HEK293 (cell line): ENCODE results near the gene TANC1.

ENCODE experiments used
- CTCF ChIA-PET: fragments of 350-600 bp; formaldehyde crosslinking; extraction: SDS; loops from one replicate; lab custom pipeline; 2021; ENCODE audit warnings: antibody characterized with exemption; lab: Yijun Ruan, JAX
- POLR2A ChIA-PET: fragments of 300-600 bp; formaldehyde crosslinking; extraction: SDS; loops from one replicate; lab custom pipeline; 2020; ENCODE audit warnings: antibody characterized with exemption, inconsistent platforms; lab: Yijun Ruan, JAX
- H3K27ac ChIP-seq: fragments of 200-500 bp; sonication (Bioruptor generic); 2 replicates; pipeline ENCODE4 v1.5.1; 2014; ENCODE audit warnings: low read depth, low read length, control low read depth, inconsistent platforms; ENCODE audit errors: extremely low read depth
- H3K36me3 ChIP-seq, 2 experiments: fragments of 200-500 bp in 1 of 2; sonication (Bioruptor generic) in 1 of 2; 1 replicate in 1 of 2; 2 replicates in 1 of 2; pipeline ENCODE4 v1.5.1; 2014 to 2017; ENCODE audit warnings: inconsistent platforms in 2 of 2, low read length in 2 of 2; ENCODE audit not compliant: control insufficient read depth in 2 of 2, insufficient read depth in 1 of 2
- H3K4me1 ChIP-seq: fragments of 200-500 bp; sonication (Bioruptor generic); 2 replicates; pipeline ENCODE4 v1.5.1; 2014; ENCODE audit warnings: mild to moderate bottlenecking, low read length, inconsistent platforms; ENCODE audit not compliant: control insufficient read depth, insufficient read depth
- H3K4me3 ChIP-seq: 2 replicates; pipeline ENCODE4 v1.5.1; 2011; ENCODE audit warnings: low read depth, mild to moderate bottlenecking, control low read depth, low read length, moderate library complexity
- H3K9me3 ChIP-seq: fragments of 200-500 bp; sonication (Bioruptor generic); 2 replicates; pipeline ENCODE4 v1.5.1; 2014; ENCODE audit warnings: low read depth, low read length, inconsistent platforms; ENCODE audit not compliant: control insufficient read depth, insufficient read depth
- EGR2 ChIP-seq: fragments of 450-650 bp; formaldehyde crosslinking; IDR thresholded peaks from 2 replicates; pipeline ENCODE4 v1.5.1; 2016; ENCODE audit warnings: low read depth, missing biosample characterization, missing genetic modification characterization
- HOXD13 ChIP-seq: sonication (generic); formaldehyde crosslinking; IDR thresholded peaks from 2 replicates; pipeline ENCODE4 v1.8.0; 2022; ENCODE audit warnings: missing genetic modification reagents, borderline replicate concordance
- IKZF3 ChIP-seq: fragments of 450-650 bp; IDR thresholded peaks from 2 replicates; pipeline ENCODE4 v1.5.0; 2018; ENCODE audit warnings: missing biosample characterization, mild to moderate bottlenecking, missing genetic modification characterization, moderate library complexity
- OSR2 ChIP-seq: fragments of 450-650 bp; formaldehyde crosslinking; IDR thresholded peaks from 2 replicates; pipeline ENCODE4 v1.5.1; 2016; ENCODE audit warnings: missing biosample characterization, missing genetic modification characterization
- PRDM1 ChIP-seq: fragments of 450-650 bp; formaldehyde crosslinking; IDR thresholded peaks from 2 replicates; pipeline ENCODE4; 2016; ENCODE audit warnings: missing biosample characterization, missing genetic modification characterization
- ZBTB10 ChIP-seq: fragments of 450-650 bp; formaldehyde crosslinking; IDR thresholded peaks from 2 replicates; pipeline ENCODE4 v1.5.1; 2016; ENCODE audit warnings: missing biosample characterization, missing genetic modification characterization
- ZBTB17 ChIP-seq: fragments of 450-650 bp; formaldehyde crosslinking; IDR thresholded peaks from 2 replicates; pipeline ENCODE4 v1.5.1; 2016; ENCODE audit warnings: missing biosample characterization, missing genetic modification characterization
- ZBTB48 ChIP-seq: fragments of 450-650 bp; formaldehyde crosslinking; IDR thresholded peaks from 2 replicates; pipeline ENCODE4 v1.5.1; 2016; ENCODE audit warnings: missing biosample characterization, missing genetic modification characterization
- ZFP37 ChIP-seq: fragments of 450-650 bp; formaldehyde crosslinking; IDR thresholded peaks from 2 replicates; pipeline ENCODE4 v1.5.1; 2016; ENCODE audit warnings: missing biosample characterization, missing genetic modification characterization
- ZNF174 ChIP-seq: fragments of 450-650 bp; formaldehyde crosslinking; IDR thresholded peaks from 2 replicates; pipeline ENCODE4 v1.5.0; 2017; ENCODE audit warnings: missing biosample characterization, mild to moderate bottlenecking, missing genetic modification characterization
- ZNF211 ChIP-seq: fragments of 450-650 bp; formaldehyde crosslinking; IDR thresholded peaks from 2 replicates; pipeline ENCODE4 v1.5.1; 2016; ENCODE audit warnings: low read depth, missing biosample characterization, missing genetic modification characterization
- ZNF366 ChIP-seq: fragments of 450-650 bp; formaldehyde crosslinking; conservative IDR thresholded peaks from 2 replicates; pipeline ENCODE4 v1.5.1; 2016; ENCODE audit warnings: missing biosample characterization, missing genetic modification characterization
- ZNF548 ChIP-seq: fragments of 450-650 bp; formaldehyde crosslinking; IDR thresholded peaks from 2 replicates; pipeline ENCODE4 v1.5.1; 2016; ENCODE audit warnings: missing biosample characterization, missing genetic modification characterization
- ZNF600 ChIP-seq: fragments of 450-650 bp; formaldehyde crosslinking; IDR thresholded peaks from 2 replicates; pipeline ENCODE4 v1.5.1; 2016; ENCODE audit warnings: missing biosample characterization, missing genetic modification characterization
- ZNF660 ChIP-seq: fragments of 450-650 bp; IDR thresholded peaks from 2 replicates; pipeline ENCODE4 v1.5.1; 2018; ENCODE audit warnings: missing biosample characterization, mild to moderate bottlenecking, missing genetic modification characterization
- ZNF692 ChIP-seq: fragments of 450-650 bp; formaldehyde crosslinking; IDR thresholded peaks from 2 replicates; pipeline ENCODE4 v1.5.1; 2016; ENCODE audit warnings: missing biosample characterization, missing genetic modification characterization
- TF ChIP-seq, protein P1 (sequence below): fragments of 450-650 bp; formaldehyde crosslinking; IDR thresholded peaks from 2 replicates; pipeline ENCODE4 v1.5.1; 2017; ENCODE audit warnings: missing biosample characterization, mild to moderate bottlenecking, missing genetic modification characterization, moderate library complexity

Gene TANC1

DNA sequence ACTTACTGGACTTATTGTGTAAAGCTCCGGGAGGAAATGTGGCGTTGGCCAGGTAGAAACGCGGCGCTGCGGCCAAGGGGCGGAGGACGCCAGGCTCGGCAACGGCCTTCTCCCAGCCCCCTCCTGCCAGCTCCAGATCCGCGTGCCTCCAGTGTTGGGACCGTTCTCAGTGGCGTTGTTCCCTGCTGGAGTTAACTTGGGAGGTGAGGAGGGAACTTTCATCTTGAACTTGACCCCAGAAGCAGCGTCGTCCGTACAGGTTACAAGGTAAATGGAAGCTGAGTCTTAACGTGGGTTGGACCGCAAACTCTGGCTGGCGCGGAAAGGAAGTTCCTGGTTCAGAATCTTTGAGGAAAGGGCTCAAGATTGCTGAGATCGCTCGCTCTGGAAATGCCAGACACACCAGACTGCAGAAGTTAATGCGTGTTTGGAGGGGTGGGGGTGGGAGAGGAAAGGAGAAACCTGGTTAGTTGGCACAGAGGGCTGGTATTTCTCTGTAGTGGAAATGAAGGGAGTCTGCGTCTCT is 1.3 kb downstream of the TANC1 start:
- H3K36me3 ChIP-seq, result no peaks in the 10 kb centered on the region
- H3K27ac ChIP-seq, result peak overlapping the region; percentile 99
- no peaks in the 10 kb centered on the region for H3K9me3 ChIP-seq
- CTCF ChIA-PET, result interaction anchor here (0.6 to 1.8 kb wide), 5 partner anchors 16 to 149 kb away, joined by 3 to 5 read pairs (median 3); no protein-coding TSS in a partner anchor
- H3K4me3 ChIP-seq, result peak overlapping the region; percentile 94
- H3K4me1 ChIP-seq, result peaks cover 47% of the 10 kb centered on the region
- POLR2A ChIA-PET, result interaction anchor here (0.6 to 5.3 kb wide), 12 partner anchors 8 to 147 kb away, joined by 3 to 57 read pairs (median 6); no protein-coding TSS in a partner anchor
- TF ChIP-seq, protein P1, sequence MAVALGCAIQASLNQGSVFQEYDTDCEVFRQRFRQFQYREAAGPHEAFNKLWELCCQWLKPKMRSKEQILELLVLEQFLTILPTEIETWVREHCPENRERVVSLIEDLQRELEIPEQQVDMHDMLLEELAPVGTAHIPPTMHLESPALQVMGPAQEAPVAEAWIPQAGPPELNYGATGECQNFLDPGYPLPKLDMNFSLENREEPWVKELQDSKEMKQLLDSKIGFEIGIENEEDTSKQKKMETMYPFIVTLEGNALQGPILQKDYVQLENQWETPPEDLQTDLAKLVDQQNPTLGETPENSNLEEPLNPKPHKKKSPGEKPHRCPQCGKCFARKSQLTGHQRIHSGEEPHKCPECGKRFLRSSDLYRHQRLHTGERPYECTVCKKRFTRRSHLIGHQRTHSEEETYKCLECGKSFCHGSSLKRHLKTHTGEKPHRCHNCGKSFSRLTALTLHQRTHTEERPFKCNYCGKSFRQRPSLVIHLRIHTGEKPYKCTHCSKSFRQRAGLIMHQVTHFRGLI (tag by site-specific recombination), result no peak
- TF ChIP-seq ZBTB17, result peak; percentile 81; the same call in 1 of the 2 replicates
- TF ChIP-seq ZNF600, result peak; percentile 81; the same call in 1 of the 2 replicates
- TF ChIP-seq HOXD13 (CRISPR knock-in tag), result no peak
- TF ChIP-seq EGR2 (tag by site-specific recombination), result 0 out of 2 replicates have a peak, but pooled peaks have one; percentile 13
- 0 out of 2 replicates have a peak, but pooled peaks have one; percentile 51 for TF ChIP-seq PRDM1
- TF ChIP-seq ZBTB48 (tag by site-specific recombination), result 0 out of 2 replicates have a peak, but pooled peaks have one; percentile 13
- TF ChIP-seq ZNF660 (tag by site-specific recombination), result no peak
- TF ChIP-seq ZFP37 (tag by site-specific recombination), result peak; percentile 21; the same call in 1 of the 2 replicates
- peak; percentile 45 for TF ChIP-seq IKZF3
- no peak for TF ChIP-seq ZBTB10
- no peak for TF ChIP-seq ZNF211 (tag by site-specific recombination)
- TF ChIP-seq ZNF692 (tag by site-specific recombination), result 0 out of 2 replicates have a peak, but pooled peaks have one; percentile 16
- TF ChIP-seq, all 188 proteins: peak for 8

- CTCF ChIA-PET, result interaction anchor here (1.8 kb wide), 1 partner anchor 149 kb away, joined by 5 read pairs; no protein-coding TSS in a partner anchor
- Histone ChIP-seq H3K4me3 (peak overlapping the region; percentile 94), H3K4me1 (peaks cover 43% of the 10 kb centered on the region), H3K9me3 (no peaks in the 10 kb centered on the region), H3K27ac (peak overlapping the region; percentile 99), H3K36me3 (no peaks in the 10 kb centered on the region)
- POLR2A ChIA-PET, result interaction anchor here (0.9 to 5.3 kb wide), 7 partner anchors 8 to 68 kb away, joined by 3 to 57 read pairs (median 6); no protein-coding TSS in a partner anchor
- TF ChIP-seq ZBTB17, result peak; percentile 70
- TF ChIP-seq ZNF366 (tag by site-specific recombination), result peak; percentile 23; the same call in 1 of the 2 replicates
- TF ChIP-seq ZNF174, result no peak
- TF ChIP-seq OSR2 (tag by site-specific recombination), result peak; percentile 65; the same call in 1 of the 2 replicates
- TF ChIP-seq ZNF548, result no peak
Observed at GRCh38 chr2:158970241-158970751, 1.9 kb downstream of the TANC1 start.
